GM23248 (cell line): ENCODE results near the gene UST.

Experiments used
- EZH2 ChIP-seq: fragments of 200-600 bp; sonication (generic); IDR thresholded peaks from 2 replicates; pipeline ENCODE4 v1.6.1; 2018; ENCODE audit warnings: antibody characterized with exemption, mild to moderate bottlenecking; ENCODE audit not compliant: insufficient read depth, poor library complexity, severe bottlenecking
- EZH2phosphoT487 ChIP-seq: fragments of 200-600 bp; sonication (generic); IDR thresholded peaks from 2 replicates; pipeline ENCODE4 v1.6.1; 2018; ENCODE audit warnings: antibody characterized with exemption, moderate library complexity, mild to moderate bottlenecking, low read depth; ENCODE audit not compliant: insufficient read depth

GRCh38 chr6:148845464-148845863 lies 98.6 kb downstream of the UST start:
- TF ChIP-seq EZH2phosphoT487 = no peak
- TF ChIP-seq EZH2 = no peak
